Measurements from ENCODE around the gene ALG9.
A peak's percentile ranks its signal among the peaks of the same experiment; 100 is the strongest.
"Not testable (repeated sequence)": the region's sequence is repeated elsewhere in the genome, so short reads cannot be mapped to it uniquely, and the experiment has no call there.

ALG9 gene, protein sequence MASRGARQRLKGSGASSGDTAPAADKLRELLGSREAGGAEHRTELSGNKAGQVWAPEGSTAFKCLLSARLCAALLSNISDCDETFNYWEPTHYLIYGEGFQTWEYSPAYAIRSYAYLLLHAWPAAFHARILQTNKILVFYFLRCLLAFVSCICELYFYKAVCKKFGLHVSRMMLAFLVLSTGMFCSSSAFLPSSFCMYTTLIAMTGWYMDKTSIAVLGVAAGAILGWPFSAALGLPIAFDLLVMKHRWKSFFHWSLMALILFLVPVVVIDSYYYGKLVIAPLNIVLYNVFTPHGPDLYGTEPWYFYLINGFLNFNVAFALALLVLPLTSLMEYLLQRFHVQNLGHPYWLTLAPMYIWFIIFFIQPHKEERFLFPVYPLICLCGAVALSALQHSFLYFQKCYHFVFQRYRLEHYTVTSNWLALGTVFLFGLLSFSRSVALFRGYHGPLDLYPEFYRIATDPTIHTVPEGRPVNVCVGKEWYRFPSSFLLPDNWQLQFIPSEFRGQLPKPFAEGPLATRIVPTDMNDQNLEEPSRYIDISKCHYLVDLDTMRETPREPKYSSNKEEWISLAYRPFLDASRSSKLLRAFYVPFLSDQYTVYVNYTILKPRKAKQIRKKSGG

DNA sequence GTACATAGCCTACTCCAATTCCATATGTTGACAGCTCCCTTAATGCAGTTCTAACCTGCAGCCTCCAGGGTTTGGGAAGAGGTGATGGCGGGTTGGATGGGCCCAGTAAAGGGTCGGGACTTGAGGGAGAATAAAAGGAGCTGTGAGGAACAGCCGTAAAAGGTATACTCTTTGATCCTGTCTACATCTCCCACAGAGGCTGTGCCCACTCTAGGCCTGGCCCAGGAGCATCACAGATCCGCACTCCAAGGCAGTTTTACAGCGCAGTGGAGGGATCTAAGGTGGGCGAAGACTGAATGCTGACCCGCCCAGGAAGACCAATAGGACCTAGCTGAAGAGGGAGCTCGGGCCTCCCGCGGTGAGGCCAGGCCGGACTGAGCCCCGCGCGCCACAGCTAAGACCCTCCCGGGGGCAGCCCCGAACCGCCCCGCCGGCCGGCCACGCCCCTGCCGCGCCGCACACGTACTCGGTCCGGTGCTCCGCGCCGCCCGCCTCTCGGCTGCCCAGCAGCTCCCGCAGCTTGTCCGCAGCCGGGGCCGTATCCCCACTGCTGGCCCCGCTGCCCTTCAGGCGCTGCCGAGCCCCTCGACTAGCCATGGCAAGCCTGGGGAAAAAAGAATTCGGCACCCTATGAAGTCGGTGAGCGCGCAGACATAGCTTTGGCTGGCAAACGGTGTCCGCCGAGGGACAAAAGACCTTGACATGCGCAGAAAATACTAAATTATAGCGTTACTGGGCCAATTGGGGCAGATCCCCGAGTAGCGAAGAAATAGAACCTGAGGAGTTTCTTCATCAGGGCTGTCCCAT is at the start of gene ALG9:
Gene ALG9 (minus strand): TSS at position 696 of the 807 bp plus-strand sequence. CDS start 99 bp downstream, at position 597.
- DNase-seq (ENCODE audit: low spot score), result peak; percentile 74

DNA sequence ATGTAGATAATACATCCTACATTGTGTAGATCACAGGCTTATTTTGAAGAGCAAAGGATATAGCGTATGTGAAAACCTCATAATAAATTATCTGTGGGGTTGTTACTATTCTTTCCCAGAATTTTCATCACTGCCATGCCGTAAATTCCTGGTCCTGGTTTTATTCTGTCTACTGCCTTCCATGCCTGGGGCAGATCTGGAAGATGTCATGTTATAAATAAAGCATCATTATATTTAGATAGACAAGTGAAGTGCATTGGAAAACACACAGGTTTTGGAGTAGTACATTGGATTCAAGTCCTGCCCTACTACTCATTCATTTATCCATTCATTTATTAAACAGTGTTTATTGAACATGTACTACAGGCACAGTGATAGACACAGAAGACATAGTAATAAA is 49.5 kb upstream of the ALG9 start:
- no peak for DNase-seq (ENCODE audit: low spot score)

DNA sequence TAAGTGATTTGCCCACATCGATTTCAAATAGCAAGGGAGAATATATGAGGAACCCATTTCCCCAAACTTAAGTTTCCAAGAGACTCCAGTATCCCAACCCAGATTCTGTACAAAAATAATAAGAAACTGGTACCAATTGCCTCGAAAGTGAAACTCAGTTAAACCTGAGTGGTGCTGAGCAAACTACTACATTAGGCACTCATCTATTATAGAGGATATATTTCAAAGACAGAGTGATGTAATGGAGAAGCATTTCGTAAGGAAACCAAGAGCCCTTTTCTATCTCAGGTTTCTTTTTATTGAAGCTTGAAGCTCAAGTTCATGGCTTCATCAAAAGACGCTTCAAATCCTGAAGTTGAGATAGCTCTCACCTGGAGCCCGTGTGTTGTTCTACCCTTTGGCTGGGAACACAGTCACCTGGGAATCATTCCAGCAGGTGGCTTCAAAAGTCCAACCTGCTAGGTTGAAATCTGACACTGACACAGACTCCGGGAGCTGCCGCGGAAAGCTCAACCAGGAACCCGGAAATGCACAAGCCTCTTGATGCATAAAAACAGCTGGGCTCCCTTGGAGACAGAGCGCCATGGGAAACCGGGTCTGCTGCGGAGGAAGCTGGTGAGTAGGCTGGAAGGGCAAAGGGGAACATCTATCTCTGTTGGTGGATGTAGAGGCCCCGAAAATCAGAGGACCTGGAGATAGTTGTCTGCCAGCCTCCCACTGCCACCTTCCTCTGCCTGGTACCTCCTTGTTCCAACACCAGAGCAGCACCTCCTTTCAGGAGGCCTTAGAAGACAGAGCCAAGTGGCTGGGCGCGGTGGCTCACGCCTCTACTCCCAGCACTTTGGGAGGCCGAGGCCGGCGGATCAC is 47.2 kb upstream of the ALG9 start, which contains the start of gene C11orf52:
Gene C11orf52 (plus strand): TSS at position 524 of the 867 bp plus-strand sequence. CDS start 60 bp downstream, at position 584.
- no peak for DNase-seq (ENCODE audit: low spot score)

DNA sequence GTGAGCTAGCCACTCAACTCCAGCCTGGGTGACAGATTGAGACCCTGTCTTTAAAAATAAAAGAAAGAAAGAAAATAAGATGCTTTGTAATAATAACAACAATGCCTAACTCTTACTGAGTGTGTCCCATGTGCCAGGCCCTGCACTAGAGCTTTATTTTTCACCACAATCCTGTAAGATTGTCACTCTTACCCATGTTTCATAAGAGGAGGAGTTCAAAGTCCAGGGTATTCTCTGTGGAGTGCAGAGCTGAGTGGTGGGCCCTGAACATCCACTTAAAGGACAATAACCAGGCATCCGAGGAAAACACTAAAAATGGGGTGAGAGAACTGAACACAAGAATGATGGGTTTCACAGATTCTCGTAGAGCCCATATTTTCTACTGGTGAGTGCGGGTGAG is 46.4 kb upstream of the ALG9 start:
- no peak for DNase-seq (ENCODE audit: low spot score)

DNA sequence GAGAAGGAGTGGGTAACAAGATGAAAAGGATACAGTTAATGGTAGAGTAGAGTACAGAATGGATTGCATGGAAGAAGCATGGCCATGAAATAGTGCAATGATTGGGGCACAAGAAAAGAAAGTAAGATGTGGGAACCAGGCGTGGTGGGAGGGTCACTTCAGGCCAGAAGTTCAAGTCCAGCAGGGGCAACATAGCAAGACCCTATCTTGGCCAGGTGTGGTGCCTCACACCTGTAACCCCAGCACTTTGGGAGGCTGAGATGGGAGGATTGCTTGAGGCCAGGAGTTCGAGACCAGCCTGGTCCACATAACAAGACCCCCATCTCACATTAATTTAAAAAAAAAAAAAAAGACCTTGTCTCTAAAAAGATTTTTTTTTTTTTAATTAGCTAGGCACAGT is 45.9 kb upstream of the ALG9 start:
- no peak for DNase-seq (ENCODE audit: low spot score)

DNA sequence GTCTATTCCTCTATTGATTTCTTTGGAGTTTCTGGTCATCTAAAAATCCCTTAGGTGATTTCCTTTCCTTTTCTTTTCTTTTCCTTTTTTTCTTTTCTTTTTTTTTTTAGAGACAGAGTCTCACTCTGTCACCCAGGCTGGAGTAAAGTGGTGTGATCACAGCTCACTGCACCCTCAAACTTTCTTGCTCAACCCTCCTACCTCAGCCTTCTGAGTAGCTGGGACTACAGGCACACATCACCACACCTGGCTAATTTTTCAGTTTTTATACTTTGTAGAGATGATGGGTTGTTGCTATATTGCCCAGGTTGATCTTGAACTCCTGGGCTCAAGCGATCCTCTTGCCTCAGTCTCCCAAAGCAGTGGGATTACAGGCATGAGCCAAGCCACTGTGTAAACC is 45.4 kb upstream of the ALG9 start:
- no peak for DNase-seq (ENCODE audit: low spot score)

DNA sequence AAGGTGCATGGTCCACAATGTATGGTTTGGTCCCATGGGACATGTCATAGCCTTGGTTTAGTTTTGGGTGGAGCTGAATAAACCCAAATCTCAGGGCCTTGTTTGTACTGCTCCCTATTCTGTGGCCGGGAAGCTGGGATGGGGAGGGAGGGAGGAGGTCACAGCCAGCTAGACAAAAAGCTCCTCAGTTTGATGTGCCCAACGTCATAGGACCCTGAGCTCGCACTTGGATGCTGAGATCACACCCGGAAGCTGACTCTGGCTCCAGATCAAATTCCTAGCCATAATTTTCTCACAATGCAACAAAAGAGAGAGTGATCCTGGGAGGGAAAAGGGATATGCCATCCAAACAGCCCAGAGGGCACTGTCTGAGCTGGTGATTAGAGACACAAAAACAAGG is 42.6 kb upstream of the ALG9 start:
- DNase-seq (ENCODE audit: low spot score), result peak; percentile 87

DNA sequence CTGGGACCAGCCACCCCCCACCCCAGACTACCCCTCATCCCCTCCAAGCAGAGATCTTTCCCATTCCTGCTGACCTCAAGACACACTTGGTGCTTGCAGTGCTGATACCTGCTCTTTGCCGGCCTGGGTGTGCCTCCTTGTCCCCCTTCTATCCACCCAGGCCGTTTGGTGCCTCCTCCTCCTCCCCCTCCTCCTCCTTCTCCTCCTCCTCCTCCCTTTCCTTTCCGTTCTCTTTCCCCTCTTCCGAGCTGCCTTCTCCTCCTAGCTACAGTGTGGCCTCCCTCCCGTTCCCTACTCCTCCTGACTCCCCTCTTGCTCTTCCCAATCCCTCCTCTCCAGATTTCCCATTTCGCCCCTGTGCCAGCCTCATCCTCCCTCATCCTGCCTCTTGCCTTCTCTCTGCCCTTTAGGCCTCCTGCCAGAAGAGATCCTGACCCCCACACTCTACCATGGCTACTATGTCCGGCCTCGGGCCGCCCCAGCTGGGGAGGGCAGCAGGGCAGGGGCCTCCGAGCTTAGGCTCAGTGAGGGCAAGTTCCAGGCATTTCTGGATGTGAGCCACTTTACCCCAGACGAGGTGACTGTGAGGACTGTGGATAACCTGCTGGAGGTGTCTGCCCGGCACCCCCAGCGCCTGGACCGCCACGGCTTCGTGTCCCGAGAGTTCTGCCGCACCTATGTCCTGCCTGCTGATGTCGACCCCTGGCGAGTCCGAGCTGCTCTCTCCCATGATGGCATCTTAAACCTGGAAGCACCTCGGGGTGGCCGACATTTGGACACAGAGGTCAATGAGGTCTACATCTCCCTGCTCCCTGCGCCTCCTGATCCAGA is 41.9 kb upstream of the ALG9 start:
- no peak for DNase-seq (ENCODE audit: low spot score)

DNA sequence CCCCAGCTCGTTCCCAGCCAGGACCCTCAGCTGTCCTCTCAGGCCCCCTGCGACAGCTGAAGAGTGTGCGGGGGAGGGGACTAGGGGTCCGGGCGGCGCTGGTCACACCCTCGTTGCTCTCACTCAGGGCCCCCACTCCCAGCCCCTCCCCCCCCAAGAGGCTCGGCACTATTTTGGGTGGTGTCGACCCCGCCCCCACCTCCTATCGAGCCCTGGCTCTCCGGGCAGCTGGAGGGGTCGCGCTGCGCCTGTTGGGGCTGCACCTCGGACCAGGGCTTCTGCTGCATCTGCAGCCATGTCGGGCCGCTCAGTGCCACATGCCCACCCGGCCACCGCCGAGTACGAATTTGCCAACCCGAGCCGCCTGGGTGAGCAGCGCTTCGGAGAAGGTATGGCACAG is 41.2 kb upstream of the ALG9 start, which contains the start of gene HSPB2:
Gene HSPB2 (plus strand): TSS at position 200 of the 400 bp plus-strand sequence. CDS start 96 bp downstream, at position 296.
- DNase-seq (ENCODE audit: low spot score), result no peak

DNA sequence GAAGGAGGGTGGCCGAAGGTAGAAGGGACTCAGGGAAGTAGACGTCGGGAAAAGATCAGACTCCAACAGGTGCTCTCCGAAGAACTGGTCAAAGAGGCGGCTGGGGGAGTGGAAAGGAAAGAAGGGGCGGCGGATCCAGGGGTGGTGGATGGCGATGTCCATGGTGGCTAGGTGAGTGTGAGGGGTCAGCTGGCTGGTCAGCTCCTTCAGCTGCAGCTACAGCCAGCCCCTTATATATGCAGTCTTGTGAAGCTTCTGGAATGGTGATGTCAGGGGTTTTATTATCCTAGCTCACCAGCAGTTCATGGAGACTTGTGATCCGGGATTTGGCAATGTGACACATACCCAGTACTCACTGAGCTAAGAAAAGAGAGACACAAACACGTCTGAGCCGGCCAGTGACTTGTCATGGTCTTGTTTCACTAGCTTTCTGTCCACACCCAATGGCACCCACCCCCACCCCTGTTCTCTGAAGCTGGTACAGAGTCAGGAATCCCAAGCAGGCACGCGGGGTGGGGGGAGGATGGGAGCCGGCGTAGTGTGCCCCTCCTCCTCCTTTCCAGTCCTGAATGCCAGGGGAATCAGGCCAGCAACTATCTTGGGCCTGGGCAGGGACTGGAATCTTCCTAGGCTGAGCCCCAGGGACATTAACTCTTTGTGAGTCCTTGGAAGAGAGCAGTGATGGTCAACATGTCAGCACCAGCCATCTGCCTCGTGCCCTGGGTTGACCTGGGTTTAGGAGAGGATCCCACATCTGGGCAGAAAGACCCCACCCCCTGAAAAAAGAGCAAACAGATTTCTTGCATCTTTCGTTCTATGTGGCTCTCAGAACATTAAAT is 40.4 kb upstream of the ALG9 start, which contains the start of gene CRYAB:
Gene CRYAB (minus strand): TSS at position 208 of the 839 bp plus-strand sequence. CDS start 46 bp downstream, at position 162.
- DNase-seq (ENCODE audit: low spot score), result peak; percentile 42

DNA sequence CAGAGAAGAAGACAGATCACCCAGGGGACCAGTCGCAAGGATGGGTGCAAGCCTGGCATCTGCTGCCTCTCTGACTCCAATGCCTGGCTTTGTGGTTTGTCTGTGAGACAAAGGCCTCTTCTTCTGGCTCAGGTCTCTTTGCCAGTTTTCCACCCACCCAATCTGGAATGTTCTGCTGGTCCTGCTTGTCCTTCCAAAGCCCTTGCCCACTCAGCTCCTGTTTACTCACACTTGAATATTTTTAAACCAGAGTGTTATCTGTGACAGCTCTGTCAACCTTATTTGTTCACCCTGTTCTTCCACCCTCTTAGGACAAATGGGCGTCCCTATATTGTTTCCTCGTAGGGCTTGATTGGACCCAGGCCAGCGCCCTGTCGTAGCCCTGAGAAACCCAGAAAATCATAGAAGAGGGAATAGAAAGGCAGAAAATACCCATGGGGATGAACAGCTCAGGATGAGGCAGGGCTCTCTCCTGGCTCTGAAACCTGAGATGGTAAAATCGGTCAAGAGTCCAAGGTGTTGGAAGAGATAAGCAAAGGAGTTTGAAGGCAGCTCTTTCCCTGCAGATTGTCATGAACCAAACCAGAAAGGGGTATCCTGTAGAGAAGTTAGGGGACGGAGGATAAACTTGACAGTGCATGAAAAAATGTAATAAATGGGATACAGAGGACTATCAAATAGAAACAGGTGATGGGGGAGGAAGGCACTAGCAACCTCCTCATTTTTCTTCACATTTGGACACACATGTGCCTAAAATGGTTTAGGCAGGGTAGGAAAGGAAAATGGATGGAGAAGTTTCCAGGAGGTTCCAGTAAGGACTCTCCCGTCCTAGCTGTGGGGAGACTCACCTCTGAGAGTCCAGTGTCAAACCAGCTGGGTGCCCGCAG is 39.5 kb upstream of the ALG9 start:
- DNase-seq (ENCODE audit: low spot score), result peak; percentile 93

DNA sequence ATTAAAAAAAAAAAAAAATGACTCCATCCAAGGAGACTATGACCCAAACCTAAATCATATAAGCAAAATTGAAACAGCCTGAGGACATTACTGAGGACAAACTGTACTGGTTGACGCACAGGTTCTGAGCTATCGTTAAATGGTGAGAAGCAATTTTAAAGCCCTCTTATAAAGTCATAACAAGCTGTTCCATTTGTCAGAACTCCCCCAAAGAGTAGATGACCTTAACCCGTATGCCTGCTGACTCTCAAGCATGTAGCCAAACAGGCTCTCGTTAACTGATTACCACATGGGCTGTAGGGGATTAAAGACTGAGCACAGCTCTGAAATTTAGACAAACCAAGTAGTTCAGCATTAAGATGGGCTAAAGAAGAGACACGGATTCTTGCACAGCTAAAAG is 38.0 kb upstream of the ALG9 start:
- no peak for DNase-seq (ENCODE audit: low spot score)

DNA sequence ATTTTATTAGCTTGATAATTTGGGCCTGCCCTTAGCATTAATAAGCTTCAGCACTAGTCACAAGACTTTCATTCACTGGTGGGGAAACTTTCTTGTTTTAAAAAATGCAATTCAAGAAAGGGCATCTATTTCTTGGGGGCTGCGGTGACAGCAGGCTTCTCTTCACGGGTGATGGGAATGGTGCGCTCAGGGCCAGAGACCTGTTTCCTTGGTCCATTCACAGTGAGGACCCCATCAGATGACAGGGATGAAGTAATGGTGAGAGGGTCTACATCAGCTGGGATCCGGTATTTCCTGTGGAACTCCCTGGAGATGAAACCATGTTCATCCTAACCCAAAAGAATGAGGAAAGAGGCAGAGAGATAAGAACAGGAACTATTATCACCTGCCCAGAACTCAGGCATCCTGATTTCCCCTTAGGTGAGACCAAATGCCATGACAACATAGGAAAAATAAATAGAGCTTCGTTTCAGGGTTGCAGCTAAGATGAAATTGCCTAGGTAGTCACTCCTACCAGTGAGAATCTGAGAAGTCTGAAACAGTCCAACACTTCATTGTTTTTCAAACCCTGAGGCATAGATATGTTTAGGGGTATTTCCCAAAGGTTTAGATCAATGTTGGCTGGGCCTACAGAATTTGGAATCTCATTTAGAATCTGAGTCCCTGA is 37.4 kb upstream of the ALG9 start:
- DNase-seq (ENCODE audit: low spot score), result no peak

DNA sequence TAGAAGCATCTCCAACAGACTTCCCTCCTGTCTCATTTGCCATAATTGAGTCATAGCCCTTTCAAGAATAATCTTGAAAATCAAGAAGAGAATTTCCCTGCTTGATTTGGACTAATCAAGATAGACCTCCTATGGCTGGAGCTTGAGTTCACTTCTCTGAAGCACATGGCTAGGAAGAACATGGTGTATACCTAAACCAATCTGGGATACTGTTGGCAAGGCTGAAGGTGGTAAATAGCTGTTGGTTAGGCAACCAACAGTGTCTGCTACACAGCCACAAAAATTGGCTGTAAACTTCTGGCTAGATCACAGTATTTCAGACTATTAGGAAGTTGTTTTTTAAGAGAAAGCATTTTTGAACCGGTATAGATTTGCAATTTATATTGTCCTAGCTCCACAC is 35.3 kb upstream of the ALG9 start:
- no peak for DNase-seq (ENCODE audit: low spot score)

DNA sequence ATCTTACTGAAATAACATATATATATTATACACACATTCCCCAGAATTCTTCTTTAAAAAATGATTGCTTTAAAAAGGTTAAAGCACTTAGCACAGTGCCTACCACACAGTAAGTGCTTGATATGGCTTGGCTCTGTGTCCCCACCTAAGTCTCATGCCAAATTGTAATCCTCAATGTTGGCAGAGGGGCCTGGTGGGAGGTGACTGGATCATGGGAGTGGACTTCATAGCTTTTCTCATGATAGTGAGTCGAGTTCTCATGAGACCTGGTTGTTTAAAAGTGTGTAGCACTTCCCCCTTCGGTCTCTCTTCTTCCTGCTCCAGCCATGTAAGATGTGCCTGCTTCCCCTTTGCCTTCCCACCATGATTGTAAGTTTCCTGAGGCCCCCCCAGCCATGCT is 34.0 kb upstream of the ALG9 start:
- DNase-seq (ENCODE audit: low spot score), result no peak

DNA sequence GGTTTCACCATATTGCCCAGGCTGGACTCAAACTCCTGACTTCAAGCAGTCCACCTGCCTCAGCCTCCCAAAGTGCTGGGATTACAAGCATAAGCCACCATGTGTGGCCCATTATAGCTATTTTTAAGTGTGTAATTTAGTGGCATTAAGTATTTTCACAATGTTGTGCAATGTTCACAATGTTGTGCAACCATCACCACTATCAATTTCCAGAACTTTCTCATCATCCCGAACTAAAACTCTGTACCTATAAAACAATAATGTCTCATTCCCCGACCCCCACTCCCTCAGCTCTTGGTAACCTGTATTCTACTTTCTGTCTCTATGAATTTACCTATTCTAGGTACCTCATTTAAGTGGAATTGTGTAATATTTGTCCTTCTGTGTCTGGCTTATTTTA is 15.5 kb upstream of the ALG9 start:
- no peak for DNase-seq (ENCODE audit: low spot score)

DNA sequence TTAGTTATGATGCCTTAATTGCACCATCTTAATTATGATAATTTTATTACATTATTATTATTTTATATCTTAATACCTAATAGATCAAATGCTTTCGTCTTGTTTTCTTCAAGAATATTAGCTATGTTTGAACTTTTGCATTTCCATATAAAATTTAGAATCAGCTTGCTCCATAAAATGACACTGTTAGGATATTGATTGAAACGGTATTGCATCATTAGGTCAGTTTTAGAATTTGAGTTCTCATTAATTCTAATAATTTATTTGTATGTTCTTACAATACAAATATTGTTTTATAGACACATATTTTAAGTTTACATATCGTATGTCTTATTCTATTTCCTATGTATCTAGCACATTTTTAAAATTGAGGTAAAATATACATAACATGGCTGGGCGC is 14.7 kb upstream of the ALG9 start:
- no peak for DNase-seq (ENCODE audit: low spot score)

DNA sequence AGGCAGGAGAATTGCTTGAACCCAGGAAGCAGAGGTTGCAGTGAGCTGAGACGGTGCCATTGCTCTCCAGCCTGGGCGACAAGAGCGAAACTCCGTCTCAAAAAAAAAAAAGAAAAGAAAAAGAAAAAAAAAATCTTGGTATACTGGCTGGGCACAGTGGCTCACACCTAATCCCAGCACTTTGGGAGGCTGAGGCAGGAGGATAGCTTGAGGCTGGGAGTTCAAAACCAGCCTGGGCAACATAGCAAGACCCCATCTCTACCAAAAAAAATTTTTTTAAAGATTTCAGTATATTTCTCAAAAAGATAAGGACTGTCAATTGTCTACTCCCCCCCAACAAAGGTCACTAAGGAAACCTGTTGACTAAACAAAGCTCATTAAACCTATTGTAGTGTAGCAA is 13.7 kb upstream of the ALG9 start:
- DNase-seq (ENCODE audit: low spot score), result not testable (repeated sequence)
